ENCODE results near the gene CORO1C. TPM values are rescaled to one million over a fixed set of nuclear protein-coding genes. Genes with fewer than 3 reads are reported as not detected.
A peak's percentile ranks its signal among the peaks of the same experiment; 100 is the strongest.

CORO1C gene
- polyA plus RNA-seq, 2 of the 4 experiments (the other 2 are of a cell fraction), result 166 to 245 TPM

- peak; percentile 55 to 60 for ATAC-seq
- FAIRE-seq, result no peak
- no peak overlapping the region for H3K4me2 ChIP-seq
- ChIA-PET CTCF (interaction anchor here (0.5 to 2.0 kb wide), 3 partner anchors 29 to 109 kb away, joined by 3 to 7 read pairs (median 5); no protein-coding TSS in a partner anchor), POLR2A (interaction anchor here (0.7 kb wide), 1 partner anchor 29 kb away, joined by 3 read pairs; no protein-coding TSS in a partner anchor)
- no peaks in the 10 kb centered on the region for H3K9me3 ChIP-seq
- H3K27ac ChIP-seq, result no peak overlapping the region; a peak in 1 of 6 replicates
- 75% methylated on average over 23 of the region's 23 CpGs for WGBS (ENCODE audit: missing lambda C conversion rate)
- H3K4me1 ChIP-seq, result peaks cover 6% of the 10 kb centered on the region; the same call in 2 of the 3 replicates
- no peak for TF ChIP-seq CHD2 (IDR thresholded peaks at IDR 0.05; ENCODE audit: low read length, partially characterized antibody)
- no peak for TF ChIP-seq JUNB (IDR thresholded peaks at IDR 0.05)
- TF ChIP-seq SREBF2 (IDR thresholded peaks at IDR 0.05), result no peak
- TF ChIP-seq RAD21 (conservative IDR thresholded peaks at IDR 0.05 in 1 of 2, IDR thresholded peaks at IDR 0.05 in 1 of 2), result no peak
- TF ChIP-seq PBX3 (IDR thresholded peaks at IDR 0.05), result no peak
- no peak for TF ChIP-seq RNF2 (IDR thresholded peaks at IDR 0.05; ENCODE audit: borderline replicate concordance, low read depth)
- no peak for TF ChIP-seq TFCP2L1 (CRISPR knock-in tag; IDR thresholded peaks at IDR 0.05)
- TF ChIP-seq HEYL (CRISPR knock-in tag; IDR thresholded peaks at IDR 0.05), result no peak
- no peak for TF ChIP-seq HMGXB4 (CRISPR knock-in tag; IDR thresholded peaks at IDR 0.05; ENCODE audit: borderline replicate concordance)
- no peak for TF ChIP-seq HOXB5 (CRISPR knock-in tag; IDR thresholded peaks at IDR 0.05)
- no peak for TF ChIP-seq NFE2L2 (conservative IDR thresholded peaks at IDR 0.05; ENCODE audit: low read length)
- DNase-seq (ENCODE audit: low read depth in 1 of 2, low spot score in 1 of 2), result peak; percentile 51 to 79
- no peak overlapping the region for H3K4me3 ChIP-seq
These were observed 42.8 kb upstream of the CORO1C start for GRCh38 chr12:108773798-108774788.

GRCh38 chr12:108772891-108773797 is 41.8 kb upstream of the CORO1C start:
- 88% methylated on average over 25 of the region's 25 CpGs for whole genome bisulfite sequencing (ENCODE audit: missing lambda C conversion rate)
- Histone ChIP-seq H3K9me3 (no peaks in the 10 kb centered on the region), H3K27ac (no peak overlapping the region), H3K4me3 (no peak overlapping the region), H3K4me1 (peaks cover 12% of the 10 kb centered on the region), H3K4me2 (no peak overlapping the region)
- CTCF ChIA-PET, result interaction anchor here (0.5 to 2.0 kb wide), 5 partner anchors 30 to 1855 kb away, joined by 3 to 7 read pairs (median 5); no protein-coding TSS in a partner anchor
- FAIRE-seq (no peak), ATAC-seq (no peak), DNase-seq (ENCODE audit: low read depth in 1 of 2, low spot score in 1 of 2) (no peak)
- POLR2A ChIA-PET, result interaction anchor here (0.7 kb wide), 1 partner anchor 30 kb away, joined by 3 read pairs; no protein-coding TSS in a partner anchor
- TF ChIP-seq POLR2A (IDR thresholded peaks at IDR 0.05; ENCODE audit: low read length) (peak; percentile 12; the same call in 1 of the 2 replicates), HOXA7 (CRISPR knock-in tag; IDR thresholded peaks at IDR 0.05) (no peak)

- peaks cover 13% of the 10 kb centered on the region for H3K4me1 ChIP-seq
- CTCF ChIA-PET, result interaction anchor here (1.2 to 3.0 kb wide), 4 partner anchors 8 to 105 kb away, joined by 3 to 11 read pairs (median 4); no protein-coding TSS in a partner anchor
- POLR2A ChIA-PET, result no interaction called here
- no peak overlapping the region for H3K4me3 ChIP-seq
- no peaks in the 10 kb centered on the region for H3K9me3 ChIP-seq
- FAIRE-seq, result no peak
- WGBS (ENCODE audit: missing lambda C conversion rate), result 82% methylated on average over 2 of the region's 2 CpGs
- no peak overlapping the region for H3K27ac ChIP-seq
- ATAC-seq, result no peak
- no peak for DNase-seq (ENCODE audit: low read depth in 1 of 2, low spot score in 1 of 2)
- H3K4me2 ChIP-seq, result no peak overlapping the region
- TF ChIP-seq CTCF (IDR thresholded peaks at IDR 0.05), result no peak
- TF ChIP-seq CBX2 (IDR thresholded peaks at IDR 0.05; ENCODE audit: borderline replicate concordance, low read depth), result no peak
- no peak for TF ChIP-seq TFCP2L1 (CRISPR knock-in tag; IDR thresholded peaks at IDR 0.05)
- no peak for TF ChIP-seq E2F6 (IDR thresholded peaks at IDR 0.05; ENCODE audit: borderline replicate concordance, low read depth)
- TF ChIP-seq HOXB5 (CRISPR knock-in tag; IDR thresholded peaks at IDR 0.05), result no peak
- TF ChIP-seq FOSL2 (IDR thresholded peaks at IDR 0.05), result no peak
- TF ChIP-seq FOSL2 (CRISPR knock-in tag; IDR thresholded peaks at IDR 0.05), result no peak
- TF ChIP-seq GATA3 (IDR thresholded peaks at IDR 0.05; ENCODE audit: borderline replicate concordance), result no peak
- no peak for TF ChIP-seq SMC3 (IDR thresholded peaks at IDR 0.05)
- no peak for TF ChIP-seq SREBF2 (IDR thresholded peaks at IDR 0.05)
- no peak for TF ChIP-seq TP53 (CRISPR knock-in tag; IDR thresholded peaks at IDR 0.05)
- no peak for TF ChIP-seq ZFP36 (IDR thresholded peaks at IDR 0.05; ENCODE audit: borderline replicate concordance, partially characterized antibody)
- no peak for TF ChIP-seq CBX8 (IDR thresholded peaks at IDR 0.05)
- no peak for TF ChIP-seq FOXS1 (CRISPR knock-in tag; IDR thresholded peaks at IDR 0.05)
- TF ChIP-seq HOXB13 (CRISPR knock-in tag; IDR thresholded peaks at IDR 0.05; ENCODE audit: low read depth), result no peak
- TF ChIP-seq EP300 (IDR thresholded peaks at IDR 0.05), result no peak
These were observed 40.9 kb upstream of the CORO1C start for GRCh38 chr12:108772247-108772646.
